GM13976 (cell line): ENCODE data around the gene BPIFA1.
A peak's percentile ranks its signal among the peaks of the same experiment; 100 is the strongest.

Source experiments
- DNase-seq: peaks from one replicate; pipeline ENCODE4 v3.0.0; 2012; ENCODE audit warnings: low spot score
- in situ Hi-C: fragments of 300-500 bp; cut with MboI; formaldehyde crosslinking; loops from one replicate; pipeline ENCODE4 v1.12.0; 2022; ENCODE audit warnings: low sequenced_read_pairs, mixed read lengths, inconsistent platforms; ENCODE audit not compliant: unreplicated experiment
- TF ChIP-seq, protein P1 (sequence below): IDR thresholded peaks from 2 replicates; pipeline ENCODE4 v1.5.1; 2012; ENCODE audit warnings: borderline replicate concordance, mild to moderate bottlenecking; ENCODE audit not compliant: insufficient read depth; ENCODE audit errors: extremely low read depth, missing control alignments, control extremely low read depth

The BPIFA1 gene

DNA sequence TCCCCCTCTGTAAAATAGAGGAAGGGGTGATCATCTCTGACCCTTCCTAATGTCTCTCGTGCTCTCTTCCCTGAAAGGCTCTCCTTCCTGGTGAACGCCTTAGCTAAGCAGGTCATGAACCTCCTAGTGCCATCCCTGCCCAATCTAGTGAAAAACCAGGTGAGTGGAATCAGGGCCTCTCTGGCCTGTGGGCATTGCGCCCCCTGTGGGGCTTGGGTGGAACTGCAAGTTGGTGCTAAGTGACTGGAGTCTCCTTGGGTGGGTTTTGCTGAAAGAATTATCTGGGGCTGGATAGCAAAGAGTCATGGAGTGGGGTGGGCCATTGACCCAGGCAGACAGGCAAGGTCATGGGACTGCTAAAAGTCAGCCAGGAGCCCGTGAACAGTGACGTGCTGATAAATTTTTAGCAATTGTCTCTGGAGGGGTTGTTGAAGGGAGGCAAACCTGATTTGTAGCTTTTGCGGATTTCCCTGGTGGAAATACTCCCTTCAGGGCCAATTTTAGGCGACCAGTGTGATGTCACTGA lies 56.1 kb downstream of the BPIFA1 start:
- TF ChIP-seq, protein P1, sequence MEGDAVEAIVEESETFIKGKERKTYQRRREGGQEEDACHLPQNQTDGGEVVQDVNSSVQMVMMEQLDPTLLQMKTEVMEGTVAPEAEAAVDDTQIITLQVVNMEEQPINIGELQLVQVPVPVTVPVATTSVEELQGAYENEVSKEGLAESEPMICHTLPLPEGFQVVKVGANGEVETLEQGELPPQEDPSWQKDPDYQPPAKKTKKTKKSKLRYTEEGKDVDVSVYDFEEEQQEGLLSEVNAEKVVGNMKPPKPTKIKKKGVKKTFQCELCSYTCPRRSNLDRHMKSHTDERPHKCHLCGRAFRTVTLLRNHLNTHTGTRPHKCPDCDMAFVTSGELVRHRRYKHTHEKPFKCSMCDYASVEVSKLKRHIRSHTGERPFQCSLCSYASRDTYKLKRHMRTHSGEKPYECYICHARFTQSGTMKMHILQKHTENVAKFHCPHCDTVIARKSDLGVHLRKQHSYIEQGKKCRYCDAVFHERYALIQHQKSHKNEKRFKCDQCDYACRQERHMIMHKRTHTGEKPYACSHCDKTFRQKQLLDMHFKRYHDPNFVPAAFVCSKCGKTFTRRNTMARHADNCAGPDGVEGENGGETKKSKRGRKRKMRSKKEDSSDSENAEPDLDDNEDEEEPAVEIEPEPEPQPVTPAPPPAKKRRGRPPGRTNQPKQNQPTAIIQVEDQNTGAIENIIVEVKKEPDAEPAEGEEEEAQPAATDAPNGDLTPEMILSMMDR: peak; percentile 97
- peak; percentile 82 for DNase-seq
- in situ Hi-C loops: no loop called here
